Bronchial epithelial cell (primary cell): Measurements from ENCODE around the gene PNMA8A. TPM values are rescaled to one million over a fixed set of nuclear protein-coding genes. Genes with fewer than 3 reads are reported as not detected.
"Not testable (repeated sequence)": the region's sequence is repeated elsewhere in the genome, so short reads cannot be mapped to it uniquely, and the experiment has no call there.

ENCODE experiments used
- DNase-seq: peaks from one replicate; pipeline ENCODE4 v3.0.0-alpha.2; 2010; ENCODE audit warnings: low read depth
- FAIRE-seq: peaks from 2 replicates; lab custom pipeline; 2011; peaks lifted over from hg19 to GRCh38; lab: Jason Lieb, UNC
- H3K27me3 ChIP-seq: 2 replicates; pipeline ENCODE4 v1.5.1; 2011; ENCODE audit warnings: low read length; ENCODE audit not compliant: control insufficient read depth, insufficient read depth
- H3K36me3 ChIP-seq: 2 replicates; pipeline ENCODE4 v1.5.1; 2011; ENCODE audit warnings: low read length; ENCODE audit not compliant: control insufficient read depth, insufficient read depth
- H3K4me3 ChIP-seq: 2 replicates; pipeline ENCODE4 v1.5.1; 2011; ENCODE audit warnings: mild to moderate bottlenecking, low read depth, low read length, control low read depth
- CTCF ChIP-seq: IDR thresholded peaks from 2 replicates; pipeline ENCODE4 v1.5.1; 2011; ENCODE audit warnings: mild to moderate bottlenecking, moderate library complexity, low read length, control low read depth, inconsistent platforms; ENCODE audit not compliant: insufficient read depth, severe bottlenecking
- total RNA-seq: library from RNA; depleted of rRNA; stranded (reverse); fragments of >200 nt; gene quantifications from 2 replicates; pipeline ENCODE4 v1.2.1, GENCODE V29; 2014

PNMA8A gene
- total RNA-seq, 1 donor from 2014 or later: 0.79 TPM

DNA sequence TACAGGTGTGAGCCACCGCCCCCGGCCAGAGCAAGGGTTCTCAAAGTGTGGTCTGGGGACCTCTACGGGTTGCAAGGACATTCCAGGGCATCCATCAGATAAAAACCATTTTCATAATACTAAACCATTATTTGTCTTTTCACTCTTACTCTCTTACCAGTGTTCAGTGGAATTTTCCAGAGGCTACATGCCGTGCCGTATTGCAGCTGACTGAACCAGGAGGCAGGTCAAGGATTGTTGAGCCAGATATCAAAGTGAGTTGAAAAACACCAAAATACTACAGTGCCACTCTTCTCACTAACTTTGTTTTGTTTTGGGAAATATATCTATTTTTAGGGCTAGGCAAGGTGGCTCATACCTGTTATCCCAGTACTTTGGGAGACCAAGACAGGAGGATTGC lies 31.5 kb upstream of the PNMA8A start:
- DNase-seq (no peak), FAIRE-seq (no peak)
- no peak overlapping the region for H3K4me3 ChIP-seq
- TF ChIP-seq CTCF: no peak
- H3K36me3 ChIP-seq: no peaks in the 10 kb centered on the region
- H3K27me3 ChIP-seq: peaks cover 2% of the 10 kb centered on the region

DNA sequence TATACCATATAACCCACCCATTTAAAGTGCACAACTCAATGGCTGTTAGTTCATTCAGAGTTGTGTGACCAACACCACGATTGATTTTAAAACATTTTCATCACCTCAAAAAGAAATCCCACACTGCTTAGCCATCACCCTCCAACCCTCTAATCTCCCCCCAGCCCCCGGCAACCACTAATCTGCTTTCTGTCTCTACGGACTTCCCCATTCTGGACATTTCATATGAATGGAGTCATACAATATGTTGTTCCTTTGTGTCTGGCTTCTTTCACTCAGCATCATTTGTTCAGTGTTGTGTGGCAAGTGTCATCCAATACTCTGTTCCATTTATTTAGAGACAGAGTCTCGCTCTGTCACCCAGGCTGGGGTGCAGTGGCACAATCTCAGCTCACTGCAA lies 28.3 kb upstream of the PNMA8A start:
- H3K4me3 ChIP-seq: no peak overlapping the region
- no peak for FAIRE-seq
- TF ChIP-seq CTCF: no peak

GRCh38 chr19:46497773-46498172 lies 26.4 kb upstream of the PNMA8A start:
- no peak for FAIRE-seq
- no peak for DNase-seq
- H3K4me3 ChIP-seq: no peak overlapping the region
- no peaks in the 10 kb centered on the region for H3K27me3 ChIP-seq
- H3K36me3 ChIP-seq: no peaks in the 10 kb centered on the region
- TF ChIP-seq CTCF: no peak

More for the DNA sequence above, 28.3 kb upstream of the PNMA8A start:
- no peaks in the 10 kb centered on the region for H3K36me3 ChIP-seq
- DNase-seq: no peak
- peaks cover under 1% of the 10 kb centered on the region for H3K27me3 ChIP-seq

- not testable (repeated sequence) for DNase-seq, H3K27me3 ChIP-seq, H3K4me3 ChIP-seq, H3K36me3 ChIP-seq, FAIRE-seq
Observed at GRCh38 chr19:46496886-46497285, 25.5 kb upstream of the PNMA8A start.

DNA sequence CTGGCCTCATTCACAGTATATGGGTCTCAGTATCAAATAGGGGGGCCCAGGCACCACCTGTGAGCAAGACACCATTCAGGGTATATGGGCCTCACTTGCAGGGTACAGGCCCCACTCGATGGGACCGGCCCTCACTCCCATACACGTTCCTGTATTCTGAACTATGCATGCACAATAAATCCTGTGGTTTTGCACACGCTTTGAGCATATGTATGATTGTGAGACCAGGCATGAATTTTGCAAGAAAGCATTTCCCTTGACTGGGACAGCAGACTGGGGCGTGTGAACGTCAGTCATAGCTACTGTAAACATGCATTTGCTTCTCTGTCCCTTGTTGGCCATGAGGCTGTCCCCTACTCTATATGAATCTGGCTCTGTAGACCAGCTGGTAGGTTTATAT lies 24.9 kb upstream of the PNMA8A start:
- Histone ChIP-seq H3K4me3 (no peak overlapping the region), H3K27me3 (no peaks in the 10 kb centered on the region), H3K36me3 (no peaks in the 10 kb centered on the region)
- FAIRE-seq: no peak
- no peak for DNase-seq
- no peak for TF ChIP-seq CTCF

DNA sequence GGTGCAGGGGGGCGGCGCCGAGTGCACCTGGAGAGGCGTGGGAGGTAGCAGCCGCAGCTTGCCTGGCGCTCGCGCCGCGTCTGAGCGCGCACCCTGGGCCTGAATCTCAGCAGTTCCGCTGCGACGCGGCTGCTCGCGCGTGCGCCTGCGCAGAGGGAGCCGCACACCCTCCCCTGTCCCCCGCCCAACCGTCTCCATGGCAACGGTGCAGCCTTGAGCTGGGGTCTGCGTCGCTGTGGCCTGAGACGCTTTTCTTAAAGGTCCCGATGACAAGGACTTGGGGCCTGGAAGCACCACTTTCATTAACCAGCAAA lies 24.4 kb upstream of the PNMA8A start, which contains the start of gene PNMA8B:
Gene PNMA8B, minus strand, starts transcription at position 82 of the 314 bp plus-strand sequence. CDS start 402 bp downstream, outside the sequence.
- H3K4me3 ChIP-seq: no peak within 1 kb of the TSS
- no peak for TF ChIP-seq CTCF
- DNase-seq (peak; percentile 78), FAIRE-seq (no peak)
- H3K36me3 ChIP-seq: no peaks in the 10 kb centered on the region
- no peaks in the 10 kb centered on the region for H3K27me3 ChIP-seq
